ENCODE results near the gene RABIF.

DNA sequence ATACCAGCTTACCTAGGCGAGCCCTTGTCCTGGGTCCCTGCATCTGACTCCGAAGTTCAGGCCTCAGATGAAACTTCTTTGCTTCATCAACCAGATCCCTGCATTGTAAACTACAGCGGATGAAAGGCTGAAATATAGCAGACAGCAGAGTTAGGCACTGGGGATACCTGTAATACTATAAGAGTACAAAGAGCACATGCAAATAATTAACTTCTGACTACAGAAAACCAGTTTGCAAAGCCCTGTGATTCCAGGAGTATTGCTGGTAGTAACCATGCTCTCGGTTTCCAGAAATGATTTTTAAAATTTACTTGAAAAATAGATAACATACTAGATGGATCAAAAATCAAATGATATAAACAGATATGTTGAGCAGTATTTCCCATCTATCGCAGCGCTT lies 20.0 kb upstream of the RABIF start:
- TF ChIP-seq POLR2A (IDR thresholded peaks at IDR 0.05) (no peak), CTCF (IDR thresholded peaks at IDR 0.05) (no peak), POLR2AphosphoS5 (IDR thresholded peaks at IDR 0.05; ENCODE audit: insufficient read depth in 1 of 2, low read depth in 1 of 2) (no peak)

All from vagina (tissue), 2 donors.